Fibroblast of mammary gland (primary cell): Measurements from ENCODE around the gene SLC4A3.

ENCODE experiments used
- DNase-seq: peaks from one replicate; pipeline ENCODE4 v3.0.0-alpha.2; 2010; ENCODE audit warnings: low read depth
- H3K4me3 ChIP-seq: 2 replicates; pipeline ENCODE4 v1.5.1; 2011; ENCODE audit warnings: low read depth, mild to moderate bottlenecking, low read length, moderate library complexity; ENCODE audit not compliant: control insufficient read depth
- TF ChIP-seq, protein P1 (sequence below): conservative IDR thresholded peaks from 2 replicates; pipeline ENCODE4 v1.5.1; 2011; ENCODE audit warnings: low read depth, low read length, inconsistent platforms; ENCODE audit not compliant: control insufficient read depth, insufficient read depth

SLC4A3 gene

DNA sequence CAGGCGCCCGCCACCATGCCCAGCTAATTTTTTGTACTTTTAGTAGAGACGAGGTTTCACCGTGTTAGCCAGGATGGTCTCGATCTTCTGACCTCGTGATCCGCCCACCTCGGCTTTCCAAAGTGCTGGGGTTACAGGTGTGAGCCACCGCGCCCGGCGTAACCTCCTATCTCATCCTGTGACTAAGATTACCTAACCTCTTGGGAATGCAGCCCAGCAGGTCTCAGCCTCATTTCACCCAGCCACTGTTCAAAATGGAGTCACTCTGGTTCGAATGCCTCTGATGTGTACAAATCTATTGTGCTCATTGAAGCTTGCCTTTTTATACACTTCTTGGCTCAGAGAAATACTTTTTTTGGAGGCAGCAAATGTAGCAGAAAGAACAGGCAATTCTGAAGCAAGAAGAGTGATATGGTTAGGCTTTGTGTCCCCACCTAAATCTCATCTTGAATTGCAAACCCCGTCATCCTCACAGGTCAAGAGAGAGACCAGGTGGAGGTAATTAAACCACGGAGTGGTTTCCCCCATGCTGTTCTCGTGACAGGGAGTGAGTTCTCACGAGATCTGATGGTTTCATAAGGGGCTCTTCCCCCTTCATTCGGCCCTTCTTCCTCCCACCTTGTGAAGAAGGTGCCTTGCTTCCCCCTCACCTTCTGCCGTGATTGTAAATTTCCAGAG, 60.6 kb downstream of the SLC4A3 start:
- no peak overlapping the region for H3K4me3 ChIP-seq
- TF ChIP-seq, protein P1, sequence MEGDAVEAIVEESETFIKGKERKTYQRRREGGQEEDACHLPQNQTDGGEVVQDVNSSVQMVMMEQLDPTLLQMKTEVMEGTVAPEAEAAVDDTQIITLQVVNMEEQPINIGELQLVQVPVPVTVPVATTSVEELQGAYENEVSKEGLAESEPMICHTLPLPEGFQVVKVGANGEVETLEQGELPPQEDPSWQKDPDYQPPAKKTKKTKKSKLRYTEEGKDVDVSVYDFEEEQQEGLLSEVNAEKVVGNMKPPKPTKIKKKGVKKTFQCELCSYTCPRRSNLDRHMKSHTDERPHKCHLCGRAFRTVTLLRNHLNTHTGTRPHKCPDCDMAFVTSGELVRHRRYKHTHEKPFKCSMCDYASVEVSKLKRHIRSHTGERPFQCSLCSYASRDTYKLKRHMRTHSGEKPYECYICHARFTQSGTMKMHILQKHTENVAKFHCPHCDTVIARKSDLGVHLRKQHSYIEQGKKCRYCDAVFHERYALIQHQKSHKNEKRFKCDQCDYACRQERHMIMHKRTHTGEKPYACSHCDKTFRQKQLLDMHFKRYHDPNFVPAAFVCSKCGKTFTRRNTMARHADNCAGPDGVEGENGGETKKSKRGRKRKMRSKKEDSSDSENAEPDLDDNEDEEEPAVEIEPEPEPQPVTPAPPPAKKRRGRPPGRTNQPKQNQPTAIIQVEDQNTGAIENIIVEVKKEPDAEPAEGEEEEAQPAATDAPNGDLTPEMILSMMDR, result no peak
- DNase-seq, result no peak

DNA sequence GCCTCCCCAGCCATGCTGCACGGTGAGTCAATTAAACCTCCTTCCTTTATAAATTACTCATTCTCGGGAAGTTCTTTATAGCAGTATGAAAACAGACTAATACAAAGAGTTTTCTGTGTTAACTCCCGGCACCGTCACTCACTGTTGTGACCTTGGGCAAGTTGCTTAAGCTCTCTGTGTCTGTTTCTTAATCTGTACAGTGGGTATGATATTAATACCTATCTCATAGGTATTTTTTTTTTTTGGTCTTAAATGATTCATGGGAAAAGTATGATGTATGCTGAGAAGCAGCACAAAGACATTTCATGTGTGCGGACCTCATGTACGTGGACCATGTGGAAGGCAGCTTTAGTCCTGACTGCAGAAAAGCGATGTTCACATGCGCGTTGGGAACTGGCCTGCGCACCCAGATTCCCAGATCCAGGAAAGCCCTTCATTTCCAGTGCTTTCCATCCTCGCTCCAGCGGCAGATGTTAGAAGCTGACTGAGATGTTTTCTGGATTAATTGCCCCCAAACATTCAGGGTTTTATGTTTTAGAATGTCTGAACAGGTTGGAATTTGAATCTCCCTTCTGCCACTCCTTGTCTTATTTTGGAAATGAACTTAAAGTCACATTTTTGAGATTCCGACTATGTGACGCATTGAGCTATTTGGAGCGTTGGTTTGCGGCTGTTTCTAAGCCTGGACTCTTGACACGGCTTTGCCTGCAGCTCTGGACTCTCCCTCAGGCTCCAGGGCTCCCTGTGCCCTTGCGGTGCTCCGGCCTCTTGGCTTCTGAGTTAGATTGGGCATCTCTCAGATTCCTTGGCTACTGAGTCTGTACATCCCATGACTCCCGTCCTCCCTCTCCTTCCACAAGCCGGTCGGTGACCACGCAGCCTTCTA, 61.4 kb downstream of the SLC4A3 start:
- no peak overlapping the region for H3K4me3 ChIP-seq
- TF ChIP-seq, protein P1, result no peak
- DNase-seq, result peak; percentile 71

DNA sequence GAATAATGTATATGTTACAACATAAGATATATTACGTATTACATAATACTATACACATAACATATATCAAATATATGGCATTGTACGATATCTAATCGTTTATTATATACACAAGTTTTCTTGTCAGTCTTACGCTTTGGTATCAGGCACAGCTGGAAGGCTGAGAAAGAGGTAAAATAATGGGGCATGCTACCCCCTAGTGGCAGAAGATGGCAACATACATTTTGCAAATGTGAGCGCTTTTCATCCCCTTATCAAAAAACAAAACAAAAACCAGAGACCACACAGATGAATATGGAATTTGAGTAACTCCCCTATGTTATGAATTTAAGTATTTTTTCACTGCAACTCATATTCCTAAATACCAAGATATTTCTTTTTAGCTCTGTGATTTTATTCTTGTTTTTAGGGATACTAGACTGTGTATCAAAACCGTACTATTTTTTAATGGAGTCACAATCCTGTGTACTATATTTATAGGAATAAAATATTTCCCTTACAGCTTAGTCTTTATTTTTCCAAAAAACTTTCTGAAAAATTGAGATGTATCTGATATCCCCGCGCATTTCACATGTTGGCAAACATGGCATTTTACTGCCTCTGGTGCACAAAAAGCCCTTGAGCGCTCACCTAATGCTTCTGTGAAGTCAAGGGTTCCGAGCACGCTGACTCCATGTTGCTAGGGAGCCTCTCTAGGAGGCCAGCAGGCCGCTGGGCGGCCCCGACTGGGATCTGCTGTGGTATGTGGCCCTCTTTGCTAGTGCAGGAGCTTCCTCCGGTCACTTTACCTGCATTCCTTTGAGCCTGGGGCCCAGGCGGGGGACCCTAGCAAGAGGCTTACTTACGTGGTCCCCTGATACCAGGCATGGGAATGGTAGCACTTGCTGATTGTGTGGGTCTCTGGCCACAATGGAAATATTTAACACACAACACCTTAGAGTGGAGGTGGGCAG, 62.5 kb downstream of the SLC4A3 start:
- TF ChIP-seq, protein P1, result peak; percentile 87
- H3K4me3 ChIP-seq, result no peak overlapping the region
- DNase-seq, result peak; percentile 77

DNA sequence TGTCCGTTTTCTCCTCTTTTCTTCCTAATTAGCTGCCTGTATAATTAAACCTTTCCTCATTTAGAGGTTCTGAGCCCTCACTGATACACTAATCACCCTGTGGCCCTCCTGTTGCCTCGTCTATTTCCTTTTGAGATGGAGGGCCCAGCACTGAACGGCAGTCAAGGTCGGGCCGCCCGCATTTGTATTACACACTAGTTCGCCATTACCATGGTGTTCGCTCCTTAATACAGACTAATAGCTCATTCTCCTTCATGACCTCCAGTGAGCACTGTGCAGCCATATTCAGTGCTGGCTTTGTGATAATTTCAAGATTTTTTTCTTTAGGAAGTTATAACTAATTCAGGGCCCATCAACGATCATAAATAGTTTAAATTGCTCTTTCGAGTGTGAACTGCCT, 64.1 kb downstream of the SLC4A3 start:
- DNase-seq, result no peak
- TF ChIP-seq, protein P1, result no peak
- H3K4me3 ChIP-seq, result no peak overlapping the region
